ENCODE results near the gene ZMAT3. TPM values are rescaled to one million over a fixed set of nuclear protein-coding genes. Genes with fewer than 3 reads are reported as not detected.

The ZMAT3 gene
- total RNA-seq, 4 donors from 2014 or later: 5.3 to 9.2 (median 6.8) TPM

GRCh38 chr3:179091113-179091512 is 19.5 kb upstream of the ZMAT3 start:
- Histone ChIP-seq H3K27me3 (no peaks in the 10 kb centered on the region), H3K4me3 (no peak overlapping the region), H3K4me1 (no peaks in the 10 kb centered on the region), H3K9me3 (no peaks in the 10 kb centered on the region), H3K27ac (no peak overlapping the region), H3K36me3 (no peaks in the 10 kb centered on the region)
- DNase-seq: no peak
- intact Hi-C loops (cut with DNase I): no loop called here
- no peak for TF ChIP-seq CTCF (IDR thresholded peaks at IDR 0.05)
- TF ChIP-seq POLR2A (IDR thresholded peaks at IDR 0.05): no peak

GRCh38 chr3:179088306-179088705 is 16.7 kb upstream of the ZMAT3 start:
- no peak overlapping the region for H3K27ac ChIP-seq
- H3K4me3 ChIP-seq: no peak overlapping the region
- no peaks in the 10 kb centered on the region for H3K4me1 ChIP-seq
- WGBS, 2 donors: 50 to 57% methylated on average over 2 of the region's 2 CpGs
- H3K36me3 ChIP-seq: no peaks in the 10 kb centered on the region
- no peak for DNase-seq
- no peak for TF ChIP-seq CTCF (IDR thresholded peaks at IDR 0.05)
- no peak for TF ChIP-seq POLR2A (IDR thresholded peaks at IDR 0.05)
- H3K27me3 ChIP-seq: no peaks in the 10 kb centered on the region
- H3K9me3 ChIP-seq: no peaks in the 10 kb centered on the region
- intact Hi-C loops (cut with DNase I): no loop called here

- no peaks in the 10 kb centered on the region for H3K36me3 ChIP-seq
- H3K9me3 ChIP-seq: no peaks in the 10 kb centered on the region
- intact Hi-C loops (cut with DNase I): no loop called here
- DNase-seq: no peak
- TF ChIP-seq CTCF (IDR thresholded peaks at IDR 0.05) (no peak), POLR2A (IDR thresholded peaks at IDR 0.05) (no peak)
- peaks cover 0 to 3% (median 0%) of the 10 kb centered on the region in 4 donors for H3K27me3 ChIP-seq
- H3K4me1 ChIP-seq: no peaks in the 10 kb centered on the region
- no peak overlapping the region for H3K27ac ChIP-seq
- H3K4me3 ChIP-seq: no peak overlapping the region
- 44 to 46% methylated on average over 2 of the region's 2 CpGs for WGBS, 2 donors
Measured at GRCh38 chr3:179083977-179084376, 12.4 kb upstream of the ZMAT3 start.

GRCh38 chr3:179082416-179082815 is 10.8 kb upstream of the ZMAT3 start:
- Histone ChIP-seq H3K4me1 (no peaks in the 10 kb centered on the region), H3K36me3 (no peaks in the 10 kb centered on the region), H3K4me3 (no peak overlapping the region), H3K27me3 (peaks cover 0 to 3% (median 0%) of the 10 kb centered on the region in 4 donors), H3K27ac (no peak overlapping the region), H3K9me3 (no peaks in the 10 kb centered on the region)
- TF ChIP-seq CTCF (IDR thresholded peaks at IDR 0.05): no peak
- no peak for TF ChIP-seq POLR2A (IDR thresholded peaks at IDR 0.05)
- 68 to 72% methylated on average over 3 of the region's 3 CpGs for WGBS, 2 donors
- intact Hi-C loops (cut with DNase I): no loop called here
- DNase-seq: no peak

- Histone ChIP-seq H3K27me3 (peaks cover 0 to 3% (median 0%) of the 10 kb centered on the region in 4 donors), H3K4me3 (no peak overlapping the region), H3K9me3 (no peaks in the 10 kb centered on the region), H3K27ac (no peak overlapping the region), H3K36me3 (no peaks in the 10 kb centered on the region), H3K4me1 (no peaks in the 10 kb centered on the region)
- TF ChIP-seq POLR2A (IDR thresholded peaks at IDR 0.05) (no peak), CTCF (IDR thresholded peaks at IDR 0.05) (no peak)
- intact Hi-C loops (cut with DNase I): no loop called here
- WGBS, 2 donors: 75 to 79% methylated on average over 2 of the region's 2 CpGs
- DNase-seq: no peak
Measured at GRCh38 chr3:179081885-179082284, 10.3 kb upstream of the ZMAT3 start.

Measured in esophagus squamous epithelium (tissue), 5 donors.